RWPE2 (cell line): Measurements from ENCODE around the gene MPHOSPH8.

ENCODE experiments used
- ATAC-seq: fragments of 200-7000 bp; cut with Tn5 transposase; 3 replicates; pipeline ENCODE4 v1.9.1; 2021; ENCODE audit warnings: low read depth
- DNase-seq: peaks from one replicate; pipeline ENCODE4 v3.0.0-alpha.2; 2020; ENCODE audit warnings: low spot score
- H3K27ac ChIP-seq: fragments of 450-650 bp; 2 replicates; pipeline ENCODE4 v1.5.1; 2017; ENCODE audit warnings: mild to moderate bottlenecking; ENCODE audit not compliant: poor library complexity, severe bottlenecking
- H3K27me3 ChIP-seq: fragments of 250-450 bp; sonication (Bioruptor Pico); 2 replicates; pipeline ENCODE4 v1.5.1; 2021; ENCODE audit warnings: mild to moderate bottlenecking, moderate library complexity; ENCODE audit not compliant: insufficient read depth, poor library complexity, severe bottlenecking
- H3K36me3 ChIP-seq: fragments of 250-450 bp; sonication (Bioruptor Pico); 2 replicates; pipeline ENCODE4 v1.5.1; 2020; ENCODE audit warnings: low read depth, mild to moderate bottlenecking, moderate library complexity
- H3K4me1 ChIP-seq: fragments of 250-450 bp; sonication (Bioruptor Pico); 2 replicates; pipeline ENCODE4 v1.5.1; 2021; ENCODE audit warnings: mild to moderate bottlenecking, moderate library complexity; ENCODE audit not compliant: insufficient read depth, poor library complexity, severe bottlenecking
- H3K4me3 ChIP-seq: fragments of 250-450 bp; sonication (Bioruptor Pico); 2 replicates; pipeline ENCODE4 v1.5.1; 2021; ENCODE audit warnings: mild to moderate bottlenecking, moderate library complexity; ENCODE audit not compliant: severe bottlenecking
- H3K9me3 ChIP-seq: fragments of 250-450 bp; sonication (Bioruptor Pico); 2 replicates; pipeline ENCODE4 v1.5.1; 2021; ENCODE audit warnings: mild to moderate bottlenecking, moderate library complexity; ENCODE audit not compliant: severe bottlenecking
- TF ChIP-seq, protein P1 (sequence below): fragments of 450-650 bp; IDR thresholded peaks from one replicate; pipeline ENCODE4 v1.5.1; 2017; ENCODE audit warnings: mild to moderate bottlenecking, moderate library complexity; ENCODE audit not compliant: poor library complexity, severe bottlenecking

MPHOSPH8 gene

DNA sequence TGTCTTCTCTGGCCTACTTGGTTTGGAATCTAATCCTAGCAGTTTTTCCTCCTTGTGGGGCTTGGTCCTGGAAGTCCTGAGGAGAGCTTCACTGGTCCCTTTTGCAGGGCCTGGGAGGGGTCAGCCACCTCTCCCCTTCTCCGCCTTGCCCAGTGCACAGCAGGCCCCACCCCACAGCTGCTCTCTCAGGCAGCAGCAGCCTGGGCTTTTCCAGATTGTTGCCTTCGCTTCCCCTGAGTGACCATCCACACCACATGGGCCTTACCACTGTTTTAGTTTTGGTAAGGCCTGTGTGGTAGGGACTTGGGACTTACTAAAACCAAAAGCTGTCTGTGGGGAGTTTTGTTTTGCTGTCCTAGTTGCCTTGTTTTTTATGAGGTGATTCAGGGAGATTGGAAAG lies 11.5 kb downstream of the MPHOSPH8 start:
- no peak for ATAC-seq
- TF ChIP-seq, protein P1, sequence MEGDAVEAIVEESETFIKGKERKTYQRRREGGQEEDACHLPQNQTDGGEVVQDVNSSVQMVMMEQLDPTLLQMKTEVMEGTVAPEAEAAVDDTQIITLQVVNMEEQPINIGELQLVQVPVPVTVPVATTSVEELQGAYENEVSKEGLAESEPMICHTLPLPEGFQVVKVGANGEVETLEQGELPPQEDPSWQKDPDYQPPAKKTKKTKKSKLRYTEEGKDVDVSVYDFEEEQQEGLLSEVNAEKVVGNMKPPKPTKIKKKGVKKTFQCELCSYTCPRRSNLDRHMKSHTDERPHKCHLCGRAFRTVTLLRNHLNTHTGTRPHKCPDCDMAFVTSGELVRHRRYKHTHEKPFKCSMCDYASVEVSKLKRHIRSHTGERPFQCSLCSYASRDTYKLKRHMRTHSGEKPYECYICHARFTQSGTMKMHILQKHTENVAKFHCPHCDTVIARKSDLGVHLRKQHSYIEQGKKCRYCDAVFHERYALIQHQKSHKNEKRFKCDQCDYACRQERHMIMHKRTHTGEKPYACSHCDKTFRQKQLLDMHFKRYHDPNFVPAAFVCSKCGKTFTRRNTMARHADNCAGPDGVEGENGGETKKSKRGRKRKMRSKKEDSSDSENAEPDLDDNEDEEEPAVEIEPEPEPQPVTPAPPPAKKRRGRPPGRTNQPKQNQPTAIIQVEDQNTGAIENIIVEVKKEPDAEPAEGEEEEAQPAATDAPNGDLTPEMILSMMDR = no peak
- DNase-seq = no peak

GRCh38 chr13:19646063-19646462 lies 12.6 kb downstream of the MPHOSPH8 start:
- Histone ChIP-seq H3K27ac (no peak overlapping the region), H3K27me3 (no peaks in the 10 kb centered on the region), H3K4me1 (no peaks in the 10 kb centered on the region), H3K36me3 (peaks cover 63% of the 10 kb centered on the region), H3K4me3 (no peak overlapping the region), H3K9me3 (no peaks in the 10 kb centered on the region)
- TF ChIP-seq, protein P1 = no peak
- ATAC-seq (no peak), DNase-seq (no peak)

More for the DNA sequence above, 11.5 kb downstream of the MPHOSPH8 start:
- Histone ChIP-seq H3K9me3 (no peaks in the 10 kb centered on the region), H3K36me3 (peaks cover 54% of the 10 kb centered on the region), H3K27ac (no peak overlapping the region), H3K27me3 (no peaks in the 10 kb centered on the region), H3K4me1 (no peaks in the 10 kb centered on the region), H3K4me3 (no peak overlapping the region)

- no peak for DNase-seq
- Histone ChIP-seq H3K9me3 (no peaks in the 10 kb centered on the region), H3K27me3 (no peaks in the 10 kb centered on the region), H3K27ac (no peak overlapping the region), H3K4me3 (no peak overlapping the region), H3K36me3 (peaks cover 39% of the 10 kb centered on the region), H3K4me1 (no peaks in the 10 kb centered on the region)
- no peak for ATAC-seq
- TF ChIP-seq, protein P1 = no peak
These were observed 17.3 kb downstream of the MPHOSPH8 start for GRCh38 chr13:19650742-19651141.

DNA sequence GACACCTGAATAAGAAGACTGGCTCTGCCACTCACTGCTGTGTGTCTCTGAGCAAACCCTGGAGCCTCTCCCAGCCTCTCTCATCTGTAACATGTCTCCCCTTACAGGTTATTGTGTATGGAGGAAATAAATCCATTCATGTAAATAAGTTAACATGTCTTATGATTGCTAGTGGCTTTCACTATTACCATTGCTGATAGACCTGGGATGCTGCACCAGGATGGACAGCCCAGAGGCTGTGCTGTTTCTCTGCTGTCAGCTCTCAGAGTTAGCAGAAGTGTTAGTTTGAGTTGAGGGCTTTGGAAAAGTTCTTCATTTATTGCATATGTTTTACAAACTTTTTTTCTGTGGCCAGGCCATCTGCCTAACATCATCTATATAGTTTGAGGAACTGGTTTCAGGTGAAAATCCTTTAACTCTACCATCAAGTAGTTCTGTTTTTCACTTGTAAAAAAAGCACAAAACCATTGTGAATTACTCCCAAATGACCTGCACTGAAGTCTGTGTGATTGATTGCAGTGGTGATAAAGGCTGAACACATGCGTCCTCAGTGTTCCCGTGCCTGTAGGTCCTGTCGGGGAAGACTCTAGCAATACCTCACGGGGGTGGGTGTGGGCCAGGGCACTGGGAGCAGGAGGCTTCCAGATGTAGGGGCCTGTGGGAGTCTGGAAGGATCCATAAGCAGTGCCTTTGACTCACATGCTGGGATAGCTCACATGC lies 24.6 kb downstream of the MPHOSPH8 start:
- no peak for ATAC-seq
- H3K4me3 ChIP-seq = no peak overlapping the region
- TF ChIP-seq, protein P1 = no peak
- no peaks in the 10 kb centered on the region for H3K9me3 ChIP-seq
- no peak overlapping the region for H3K27ac ChIP-seq
- no peak for DNase-seq
- H3K36me3 ChIP-seq = peaks cover 30% of the 10 kb centered on the region
- H3K27me3 ChIP-seq = no peaks in the 10 kb centered on the region
- no peaks in the 10 kb centered on the region for H3K4me1 ChIP-seq

DNA sequence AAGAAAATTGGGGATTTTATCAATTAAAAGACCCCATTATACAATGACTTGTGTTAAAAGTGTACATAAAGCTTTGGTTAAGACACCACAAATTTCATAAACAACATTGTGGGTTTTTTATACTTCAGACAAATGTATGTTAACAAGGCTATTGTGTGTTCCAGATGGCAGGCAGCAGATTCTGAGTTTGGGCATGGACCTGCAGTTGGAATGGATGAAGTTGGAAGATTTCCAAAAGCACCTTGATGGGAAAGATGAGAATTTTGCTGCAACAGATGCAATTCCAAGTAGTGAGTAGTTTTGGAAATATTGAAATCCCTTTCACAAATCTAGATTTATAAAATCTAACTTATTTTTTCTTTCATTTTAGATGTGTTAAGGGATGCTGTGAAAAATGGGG lies 25.4 kb downstream of the MPHOSPH8 start:
- Histone ChIP-seq H3K36me3 (peaks cover 35% of the 10 kb centered on the region), H3K4me1 (no peaks in the 10 kb centered on the region), H3K4me3 (no peak overlapping the region), H3K27me3 (no peaks in the 10 kb centered on the region), H3K9me3 (no peaks in the 10 kb centered on the region), H3K27ac (no peak overlapping the region)
- DNase-seq (no peak), ATAC-seq (no peak)
- TF ChIP-seq, protein P1 = no peak
